Measurements from ENCODE around the gene RTN4RL1.

The RTN4RL1 gene

DNA sequence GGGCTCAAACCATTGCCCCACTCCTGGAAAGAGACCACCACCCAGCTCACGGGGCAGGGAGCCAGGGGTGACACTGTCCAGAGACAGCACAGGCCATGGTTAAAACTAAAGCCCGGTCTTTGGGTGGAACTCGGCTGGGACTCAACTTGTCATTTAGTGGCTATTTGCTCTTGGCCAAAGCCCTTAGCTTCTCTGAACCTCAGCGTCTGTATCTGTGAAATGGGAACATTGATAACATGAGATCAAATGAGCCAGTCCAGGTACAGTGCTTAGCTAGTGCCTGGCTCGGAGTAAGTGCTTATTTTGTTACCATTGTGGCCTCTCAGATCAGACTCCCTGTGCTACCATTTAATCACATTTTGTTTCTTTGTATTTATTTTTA is 48.5 kb downstream of the RTN4RL1 start:
- H3K4me3 ChIP-seq (ENCODE audit: low read depth, low read length): no peak overlapping the region
- CTCF ChIA-PET: no interaction called here
- POLR2A ChIA-PET: no interaction called here

DNA sequence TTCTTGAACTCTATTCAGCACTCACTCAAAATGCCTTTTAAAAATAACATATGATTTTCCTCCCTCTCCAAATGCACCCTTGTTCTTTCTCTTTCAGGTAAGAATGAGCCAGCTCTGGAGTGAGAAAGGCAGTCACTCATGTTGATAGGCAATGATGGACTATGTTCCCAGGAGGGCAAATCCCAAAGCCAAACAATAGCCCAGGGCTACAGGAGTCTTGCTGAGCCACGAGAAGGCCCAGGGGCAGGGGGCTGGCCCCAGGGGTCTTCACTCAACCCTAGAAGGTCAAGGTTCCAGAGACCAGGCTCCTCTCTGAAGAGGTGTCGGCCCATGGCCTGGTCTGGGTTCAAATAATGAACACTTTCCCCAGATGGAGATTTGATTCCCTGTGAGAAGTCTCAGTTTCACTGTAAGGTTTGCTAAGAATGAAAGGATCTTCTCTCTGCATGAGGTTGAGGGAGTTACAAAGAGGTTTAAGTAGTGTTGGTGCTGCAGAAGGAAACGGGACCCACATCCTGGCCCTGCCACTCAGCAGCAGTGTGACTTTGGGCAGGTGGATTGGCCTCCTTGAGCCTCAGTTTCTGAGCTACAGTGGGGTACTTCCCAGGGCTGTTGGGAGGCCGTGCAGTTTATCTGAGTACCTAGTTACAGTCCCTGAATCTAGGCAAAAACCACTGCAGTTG is 49.0 kb downstream of the RTN4RL1 start:
- no peak overlapping the region for H3K4me3 ChIP-seq (ENCODE audit: low read depth, low read length)
- ChIA-PET CTCF (no interaction called here), POLR2A (no interaction called here)
- H3K4me1 ChIP-seq (ENCODE audit: control insufficient read depth, insufficient read depth, low read length): no peaks in the 10 kb centered on the region
- H3K27ac ChIP-seq (ENCODE audit: extremely low read depth, low read depth, low read length): no peak overlapping the region
- H3K36me3 ChIP-seq (ENCODE audit: control insufficient read depth in 2 of 2, insufficient read depth in 1 of 2, low read length in 2 of 2): no peaks in the 10 kb centered on the region
- TF ChIP-seq SP2 (tag by site-specific recombination; IDR thresholded peaks at IDR 0.05) (no peak), ZNF610 (tag by site-specific recombination; IDR thresholded peaks at IDR 0.05; ENCODE audit: borderline replicate concordance) (no peak), ZNF174 (tag by site-specific recombination; IDR thresholded peaks at IDR 0.05) (no peak), ZNF311 (tag by site-specific recombination; IDR thresholded peaks at IDR 0.05; ENCODE audit: borderline replicate concordance) (no peak), ZNF239 (tag by site-specific recombination; IDR thresholded peaks at IDR 0.05) (no peak), ZNF701 (tag by site-specific recombination; IDR thresholded peaks at IDR 0.05) (no peak), ZNF830 (tag by site-specific recombination; IDR thresholded peaks at IDR 0.05; ENCODE audit: low read depth) (no peak), ZNF274 (IDR thresholded peaks at IDR 0.05; ENCODE audit: low read length) (no peak), ZNF274 (tag by site-specific recombination; IDR thresholded peaks at IDR 0.05; ENCODE audit: borderline replicate concordance) (no peak), PRDM1 (tag by site-specific recombination; IDR thresholded peaks at IDR 0.05) (0 out of 2 replicates have a peak, but pooled peaks have one; percentile 23), ZIC2 (tag by site-specific recombination; IDR thresholded peaks at IDR 0.05) (peak; percentile 76)
- no peaks in the 10 kb centered on the region for H3K9me3 ChIP-seq (ENCODE audit: control insufficient read depth, insufficient read depth, low read depth, low read length)

More for the DNA sequence above, 48.5 kb downstream of the RTN4RL1 start:
- Histone ChIP-seq H3K4me1 (ENCODE audit: control insufficient read depth, insufficient read depth, low read length) (no peaks in the 10 kb centered on the region), H3K9me3 (ENCODE audit: control insufficient read depth, insufficient read depth, low read depth, low read length) (no peaks in the 10 kb centered on the region), H3K36me3 (ENCODE audit: control insufficient read depth in 2 of 2, insufficient read depth in 1 of 2, low read length in 2 of 2) (no peaks in the 10 kb centered on the region), H3K27ac (ENCODE audit: extremely low read depth, low read depth, low read length) (no peak overlapping the region)
- TF ChIP-seq ZNF311 (tag by site-specific recombination; IDR thresholded peaks at IDR 0.05; ENCODE audit: borderline replicate concordance) (no peak), ZFP37 (tag by site-specific recombination; IDR thresholded peaks at IDR 0.05) (no peak), ZNF114 (tag by site-specific recombination; IDR thresholded peaks at IDR 0.05) (no peak), HOXC10 (CRISPR knock-in tag; IDR thresholded peaks at IDR 0.05) (no peak), ZNF626 (tag by site-specific recombination; IDR thresholded peaks at IDR 0.05) (no peak), ZNF677 (tag by site-specific recombination; IDR thresholded peaks at IDR 0.05) (no peak)

- no peak overlapping the region for H3K27ac ChIP-seq (ENCODE audit: extremely low read depth, low read depth, low read length)
- H3K4me1 ChIP-seq (ENCODE audit: control insufficient read depth, insufficient read depth, low read length): no peaks in the 10 kb centered on the region
- H3K4me3 ChIP-seq (ENCODE audit: low read depth, low read length): no peak overlapping the region
- TF ChIP-seq PRDM6 (tag by site-specific recombination; IDR thresholded peaks at IDR 0.05): no peak
- no peak for TF ChIP-seq ZSCAN23 (tag by site-specific recombination; IDR thresholded peaks at IDR 0.05)
- TF ChIP-seq ZNF791 (tag by site-specific recombination; IDR thresholded peaks at IDR 0.05): no peak
- TF ChIP-seq MYNN (tag by site-specific recombination; IDR thresholded peaks at IDR 0.05; ENCODE audit: borderline replicate concordance): no peak
- TF ChIP-seq, protein P1, sequence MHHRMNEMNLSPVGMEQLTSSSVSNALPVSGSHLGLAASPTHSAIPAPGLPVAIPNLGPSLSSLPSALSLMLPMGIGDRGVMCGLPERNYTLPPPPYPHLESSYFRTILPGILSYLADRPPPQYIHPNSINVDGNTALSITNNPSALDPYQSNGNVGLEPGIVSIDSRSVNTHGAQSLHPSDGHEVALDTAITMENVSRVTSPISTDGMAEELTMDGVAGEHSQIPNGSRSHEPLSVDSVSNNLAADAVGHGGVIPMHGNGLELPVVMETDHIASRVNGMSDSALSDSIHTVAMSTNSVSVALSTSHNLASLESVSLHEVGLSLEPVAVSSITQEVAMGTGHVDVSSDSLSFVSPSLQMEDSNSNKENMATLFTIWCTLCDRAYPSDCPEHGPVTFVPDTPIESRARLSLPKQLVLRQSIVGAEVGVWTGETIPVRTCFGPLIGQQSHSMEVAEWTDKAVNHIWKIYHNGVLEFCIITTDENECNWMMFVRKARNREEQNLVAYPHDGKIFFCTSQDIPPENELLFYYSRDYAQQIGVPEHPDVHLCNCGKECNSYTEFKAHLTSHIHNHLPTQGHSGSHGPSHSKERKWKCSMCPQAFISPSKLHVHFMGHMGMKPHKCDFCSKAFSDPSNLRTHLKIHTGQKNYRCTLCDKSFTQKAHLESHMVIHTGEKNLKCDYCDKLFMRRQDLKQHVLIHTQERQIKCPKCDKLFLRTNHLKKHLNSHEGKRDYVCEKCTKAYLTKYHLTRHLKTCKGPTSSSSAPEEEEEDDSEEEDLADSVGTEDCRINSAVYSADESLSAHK (tag by site-specific recombination; IDR thresholded peaks at IDR 0.05): no peak
- TF ChIP-seq, protein P2, sequence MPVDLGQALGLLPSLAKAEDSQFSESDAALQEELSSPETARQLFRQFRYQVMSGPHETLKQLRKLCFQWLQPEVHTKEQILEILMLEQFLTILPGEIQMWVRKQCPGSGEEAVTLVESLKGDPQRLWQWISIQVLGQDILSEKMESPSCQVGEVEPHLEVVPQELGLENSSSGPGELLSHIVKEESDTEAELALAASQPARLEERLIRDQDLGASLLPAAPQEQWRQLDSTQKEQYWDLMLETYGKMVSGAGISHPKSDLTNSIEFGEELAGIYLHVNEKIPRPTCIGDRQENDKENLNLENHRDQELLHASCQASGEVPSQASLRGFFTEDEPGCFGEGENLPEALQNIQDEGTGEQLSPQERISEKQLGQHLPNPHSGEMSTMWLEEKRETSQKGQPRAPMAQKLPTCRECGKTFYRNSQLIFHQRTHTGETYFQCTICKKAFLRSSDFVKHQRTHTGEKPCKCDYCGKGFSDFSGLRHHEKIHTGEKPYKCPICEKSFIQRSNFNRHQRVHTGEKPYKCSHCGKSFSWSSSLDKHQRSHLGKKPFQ (tag by site-specific recombination; IDR thresholded peaks at IDR 0.05): no peak
- no peak for TF ChIP-seq BCL11B (tag by site-specific recombination; IDR thresholded peaks at IDR 0.05; ENCODE audit: low read depth)
- TF ChIP-seq PRDM1 (tag by site-specific recombination; IDR thresholded peaks at IDR 0.05): peak; percentile 54; the same call in 1 of the 2 replicates
- POLR2A ChIA-PET: no interaction called here
- H3K9me3 ChIP-seq (ENCODE audit: control insufficient read depth, insufficient read depth, low read depth, low read length): no peaks in the 10 kb centered on the region
- CTCF ChIA-PET: no interaction called here
- no peaks in the 10 kb centered on the region for H3K36me3 ChIP-seq (ENCODE audit: control insufficient read depth in 2 of 2, insufficient read depth in 1 of 2, low read length in 2 of 2)
Measured at GRCh38 chr17:1975573-1975972, 49.6 kb downstream of the RTN4RL1 start.

All from HEK293 (cell line).